Measurements from ENCODE around the gene NR1D1.

DNA sequence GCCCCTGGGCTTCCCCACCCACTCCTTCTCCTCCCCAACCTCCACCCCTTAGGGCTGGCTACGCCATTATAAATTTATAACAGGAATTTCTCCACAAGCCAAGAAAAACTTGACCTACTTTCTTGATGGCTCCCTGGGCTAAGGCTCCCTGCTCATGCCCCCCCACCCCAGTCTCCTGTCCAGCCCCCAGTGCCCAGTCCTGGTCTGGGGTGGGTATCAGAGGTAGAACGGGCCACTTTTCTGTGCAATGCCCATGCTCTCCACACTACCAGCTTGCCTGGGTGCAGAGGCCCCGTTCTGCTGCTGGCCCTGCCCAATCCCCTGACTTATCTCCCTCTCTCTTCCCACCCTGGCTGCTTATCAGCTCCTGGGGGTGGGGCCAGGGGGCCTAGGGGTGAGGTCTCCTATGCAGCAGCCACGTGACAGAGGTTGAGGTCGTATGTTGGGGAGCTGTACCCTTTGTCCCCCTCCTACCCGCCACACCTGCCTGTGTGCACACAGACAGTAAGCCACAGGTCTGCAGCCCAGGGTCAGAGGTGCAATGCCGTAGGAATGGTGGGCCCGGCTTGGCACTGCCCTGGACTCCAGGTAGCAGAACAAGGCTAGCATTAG lies 27.5 kb downstream of the NR1D1 start:
- TF ChIP-seq, protein P1, sequence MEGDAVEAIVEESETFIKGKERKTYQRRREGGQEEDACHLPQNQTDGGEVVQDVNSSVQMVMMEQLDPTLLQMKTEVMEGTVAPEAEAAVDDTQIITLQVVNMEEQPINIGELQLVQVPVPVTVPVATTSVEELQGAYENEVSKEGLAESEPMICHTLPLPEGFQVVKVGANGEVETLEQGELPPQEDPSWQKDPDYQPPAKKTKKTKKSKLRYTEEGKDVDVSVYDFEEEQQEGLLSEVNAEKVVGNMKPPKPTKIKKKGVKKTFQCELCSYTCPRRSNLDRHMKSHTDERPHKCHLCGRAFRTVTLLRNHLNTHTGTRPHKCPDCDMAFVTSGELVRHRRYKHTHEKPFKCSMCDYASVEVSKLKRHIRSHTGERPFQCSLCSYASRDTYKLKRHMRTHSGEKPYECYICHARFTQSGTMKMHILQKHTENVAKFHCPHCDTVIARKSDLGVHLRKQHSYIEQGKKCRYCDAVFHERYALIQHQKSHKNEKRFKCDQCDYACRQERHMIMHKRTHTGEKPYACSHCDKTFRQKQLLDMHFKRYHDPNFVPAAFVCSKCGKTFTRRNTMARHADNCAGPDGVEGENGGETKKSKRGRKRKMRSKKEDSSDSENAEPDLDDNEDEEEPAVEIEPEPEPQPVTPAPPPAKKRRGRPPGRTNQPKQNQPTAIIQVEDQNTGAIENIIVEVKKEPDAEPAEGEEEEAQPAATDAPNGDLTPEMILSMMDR (IDR thresholded peaks at IDR 0.05): no peak
- TF ChIP-seq POLR2A (IDR thresholded peaks at IDR 0.05): no peak

All from testis (tissue), 2 donors.